GM06990 (cell line): ENCODE results near the gene ZNF512.
"Not testable (repeated sequence)": the region's sequence is repeated elsewhere in the genome, so short reads cannot be mapped to it uniquely, and the experiment has no call there.

Experiments used
- DNase-seq: peaks from one replicate; pipeline ENCODE4 v3.0.0-alpha.2; 2011; ENCODE audit not compliant: insufficient read length; ENCODE audit errors: extremely low read depth
- H3K27me3 ChIP-seq: replicated peaks from 2 replicates; pipeline ENCODE4 v1.6.0; 2011; ENCODE audit warnings: low read length; ENCODE audit not compliant: control insufficient read depth, insufficient read depth
- H3K36me3 ChIP-seq: 2 replicates; pipeline ENCODE4 v1.5.1; 2011; ENCODE audit warnings: low read length; ENCODE audit not compliant: control insufficient read depth, insufficient read depth
- H3K4me3 ChIP-seq: replicated peaks from 2 replicates; pipeline ENCODE4 v1.5.1; 2011; ENCODE audit warnings: low read depth, mild to moderate bottlenecking, control low read depth, low read length
- TF ChIP-seq, protein P1 (sequence below): IDR thresholded peaks from 2 replicates; pipeline ENCODE4 v1.5.1; 2011; ENCODE audit warnings: low read length, control low read depth, mild to moderate bottlenecking, inconsistent platforms; ENCODE audit not compliant: insufficient read depth, poor library complexity, severe bottlenecking

The ZNF512 gene

DNA sequence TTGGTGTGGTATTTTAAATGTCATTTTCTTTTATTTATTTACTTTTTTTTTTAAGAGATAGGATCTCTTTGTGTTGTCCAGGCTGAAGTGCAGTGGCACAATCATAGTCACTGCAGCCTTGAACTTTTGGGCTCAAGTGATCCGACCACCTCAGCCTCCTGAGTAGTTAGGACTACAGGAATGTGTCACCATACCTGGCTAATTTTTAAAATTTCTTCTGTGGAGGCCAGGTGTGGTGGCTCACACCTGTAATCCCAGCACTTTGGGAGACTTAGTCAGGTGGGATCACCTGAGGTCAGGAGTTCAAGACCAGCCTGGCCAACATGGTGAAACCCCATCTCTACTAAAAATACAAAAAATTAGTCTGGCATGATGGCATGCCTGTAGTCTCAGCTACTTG lies 33.5 kb upstream of the ZNF512 start:
- no peak for DNase-seq
- Histone ChIP-seq H3K36me3 (no peaks in the 10 kb centered on the region), H3K27me3 (no peaks in the 10 kb centered on the region; the same call in 1 of the 2 replicates), H3K4me3 (no peak overlapping the region)
- TF ChIP-seq, protein P1, sequence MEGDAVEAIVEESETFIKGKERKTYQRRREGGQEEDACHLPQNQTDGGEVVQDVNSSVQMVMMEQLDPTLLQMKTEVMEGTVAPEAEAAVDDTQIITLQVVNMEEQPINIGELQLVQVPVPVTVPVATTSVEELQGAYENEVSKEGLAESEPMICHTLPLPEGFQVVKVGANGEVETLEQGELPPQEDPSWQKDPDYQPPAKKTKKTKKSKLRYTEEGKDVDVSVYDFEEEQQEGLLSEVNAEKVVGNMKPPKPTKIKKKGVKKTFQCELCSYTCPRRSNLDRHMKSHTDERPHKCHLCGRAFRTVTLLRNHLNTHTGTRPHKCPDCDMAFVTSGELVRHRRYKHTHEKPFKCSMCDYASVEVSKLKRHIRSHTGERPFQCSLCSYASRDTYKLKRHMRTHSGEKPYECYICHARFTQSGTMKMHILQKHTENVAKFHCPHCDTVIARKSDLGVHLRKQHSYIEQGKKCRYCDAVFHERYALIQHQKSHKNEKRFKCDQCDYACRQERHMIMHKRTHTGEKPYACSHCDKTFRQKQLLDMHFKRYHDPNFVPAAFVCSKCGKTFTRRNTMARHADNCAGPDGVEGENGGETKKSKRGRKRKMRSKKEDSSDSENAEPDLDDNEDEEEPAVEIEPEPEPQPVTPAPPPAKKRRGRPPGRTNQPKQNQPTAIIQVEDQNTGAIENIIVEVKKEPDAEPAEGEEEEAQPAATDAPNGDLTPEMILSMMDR: no peak

DNA sequence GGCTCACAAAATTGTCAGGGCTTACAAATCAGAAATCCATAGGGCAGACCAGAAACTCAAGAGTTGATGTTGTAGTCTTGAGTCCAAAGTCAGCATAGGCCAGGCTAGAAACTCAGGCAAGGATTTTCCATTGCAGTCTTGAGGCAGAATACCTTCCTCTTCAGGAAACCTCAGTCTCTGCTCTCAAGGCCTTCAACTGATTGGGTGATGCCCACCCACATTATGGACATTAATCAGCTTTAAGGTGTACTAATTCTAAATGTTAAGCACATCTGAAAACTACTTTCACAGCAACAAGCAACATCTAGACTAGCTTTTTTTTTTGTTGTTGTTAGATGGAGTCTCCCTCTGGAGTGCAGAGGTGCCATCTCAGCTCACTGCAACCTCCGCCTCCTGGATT lies 31.3 kb upstream of the ZNF512 start:
- H3K36me3 ChIP-seq: no peaks in the 10 kb centered on the region
- no peaks in the 10 kb centered on the region; the same call in 1 of the 2 replicates for H3K27me3 ChIP-seq
- DNase-seq: no peak
- no peak overlapping the region for H3K4me3 ChIP-seq
- TF ChIP-seq, protein P1: no peak

DNA sequence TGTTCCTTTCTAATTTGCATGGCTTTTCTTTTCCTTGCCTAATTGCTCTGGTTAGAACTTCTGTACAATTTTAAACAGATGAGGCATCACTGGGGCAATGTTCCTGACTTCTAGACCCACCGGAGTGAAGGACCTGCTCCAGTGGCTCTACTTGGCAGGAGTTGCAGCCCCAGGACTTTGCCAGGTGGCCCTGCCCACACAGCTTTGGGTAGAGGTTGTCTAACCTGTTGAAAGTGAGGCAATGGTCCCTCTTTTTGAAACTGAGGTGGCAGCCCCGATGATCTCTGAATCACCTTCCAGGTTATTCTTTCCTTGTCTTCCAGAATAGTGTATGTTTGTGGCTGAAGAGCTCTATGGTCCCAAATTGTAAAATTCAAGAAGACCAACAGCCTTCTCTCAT lies 29.9 kb upstream of the ZNF512 start:
- Histone ChIP-seq H3K27me3 (no peaks in the 10 kb centered on the region; the same call in 1 of the 2 replicates), H3K4me3 (no peak overlapping the region), H3K36me3 (no peaks in the 10 kb centered on the region)
- TF ChIP-seq, protein P1: no peak
- no peak for DNase-seq

DNA sequence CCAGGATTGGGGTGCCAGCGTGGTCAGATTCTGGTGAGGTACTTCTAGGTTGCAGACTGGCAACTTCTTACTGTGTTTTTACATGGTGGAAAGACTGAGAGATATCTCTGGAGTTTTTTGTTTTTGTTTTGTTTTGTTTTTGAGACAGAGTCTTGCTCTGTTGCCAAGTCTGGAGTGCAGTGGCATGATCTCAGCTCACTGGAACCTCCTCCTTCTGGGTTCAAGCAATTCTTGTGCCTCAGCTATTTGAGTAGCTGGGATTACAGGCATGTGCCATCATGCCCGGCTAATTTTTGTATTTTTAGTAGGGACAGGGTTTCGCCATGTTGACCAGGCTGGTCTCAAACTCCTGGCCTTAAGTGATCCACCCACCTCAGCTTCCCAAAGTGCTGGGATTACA lies 28.4 kb upstream of the ZNF512 start:
- H3K4me3 ChIP-seq, DNase-seq: not testable (repeated sequence)

DNA sequence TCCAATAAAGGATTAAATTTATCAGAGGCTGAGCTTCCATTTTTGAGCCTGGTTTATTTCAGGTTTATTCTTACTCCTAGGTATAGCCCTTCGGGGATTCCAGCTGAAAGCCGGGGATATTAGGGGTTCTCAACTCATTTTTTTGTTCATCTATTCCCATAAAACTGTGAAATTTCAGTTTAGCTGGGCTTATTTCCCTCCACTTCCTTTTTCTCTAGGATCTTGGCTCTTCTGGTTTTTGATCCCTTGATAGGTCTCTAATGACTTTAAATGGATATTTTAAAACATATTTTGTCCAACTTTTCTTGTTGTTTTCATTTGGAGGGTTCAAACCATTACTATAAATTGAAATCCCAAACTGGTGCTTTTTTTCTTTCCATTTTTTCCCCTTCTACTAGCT lies 23.6 kb upstream of the ZNF512 start:
- H3K4me3 ChIP-seq: no peak overlapping the region
- no peaks in the 10 kb centered on the region for H3K27me3 ChIP-seq
- no peak for DNase-seq
- TF ChIP-seq, protein P1: no peak
- H3K36me3 ChIP-seq: no peaks in the 10 kb centered on the region

More for the DNA sequence above, 28.4 kb upstream of the ZNF512 start:
- H3K36me3 ChIP-seq, H3K27me3 ChIP-seq: not testable (repeated sequence)

DNA sequence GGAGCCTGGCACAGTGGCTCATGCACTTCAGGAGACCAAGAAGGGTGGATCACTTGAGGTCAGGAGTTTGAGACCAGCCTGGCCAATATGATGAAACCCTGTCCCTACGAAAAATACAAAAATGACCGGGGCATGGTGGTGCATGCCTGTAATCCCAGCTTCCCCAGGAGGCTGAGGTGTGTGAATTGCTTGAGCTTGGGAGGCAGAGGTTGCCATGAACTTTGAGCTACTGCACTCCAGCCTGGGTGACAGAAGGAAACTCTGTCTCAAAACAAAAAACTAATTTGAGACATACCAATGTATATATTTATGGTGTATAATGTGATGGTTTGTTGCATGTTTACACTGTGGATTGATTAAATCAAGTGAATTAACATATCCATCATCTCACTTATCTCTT lies 21.8 kb upstream of the ZNF512 start:
- DNase-seq: no peak
- TF ChIP-seq, protein P1: no peak
- no peaks in the 10 kb centered on the region for H3K36me3 ChIP-seq
- H3K4me3 ChIP-seq: no peak overlapping the region
- H3K27me3 ChIP-seq: no peaks in the 10 kb centered on the region
